SK-N-MC (cell line): ENCODE results near the gene LGMN.

ENCODE experiments used
- DNase-seq: peaks from one replicate; pipeline ENCODE4 v3.0.0-alpha.2; 2011; ENCODE audit warnings: low read depth, low spot score
- H3K27ac ChIP-seq: fragments of 200-600 bp; sonication (generic); 2 replicates; pipeline ENCODE4 v1.5.1; 2016; ENCODE audit warnings: mixed run types
- H3K36me3 ChIP-seq: fragments of 200-600 bp; sonication (generic); 2 replicates; pipeline ENCODE4 v1.6.1; 2017; ENCODE audit warnings: antibody characterized with exemption, low read length, mixed read lengths; ENCODE audit not compliant: insufficient read depth
- H3K4me3 ChIP-seq: fragments of 200-600 bp; sonication (generic); 2 replicates; pipeline ENCODE4 v1.5.1; 2016
- H3K9ac ChIP-seq: fragments of 200-600 bp; sonication (generic); 2 replicates; pipeline ENCODE4 v1.8.0; 2017; ENCODE audit warnings: mixed run types, mixed read lengths; ENCODE audit not compliant: insufficient read length
- H3K9me3 ChIP-seq: fragments of 200-600 bp; sonication (generic); 2 replicates; pipeline ENCODE4 v1.6.1; 2017; ENCODE audit warnings: low read depth, mild to moderate bottlenecking, antibody characterized with exemption, low read length, moderate library complexity, mixed read lengths
- EZH2 ChIP-seq: fragments of 200-600 bp; sonication (generic); IDR thresholded peaks from one replicate; pipeline ENCODE4 v1.6.1; 2017; ENCODE audit warnings: antibody characterized with exemption
- FOXP2 ChIP-seq: optimal IDR thresholded peaks from 2 replicates; pipeline ENCODE3; 2011; ENCODE audit warnings: mild to moderate bottlenecking, moderate library complexity; ENCODE audit not compliant: insufficient read depth; ENCODE audit errors: extremely low read length, control extremely low read depth
- POLR2AphosphoS5 ChIP-seq: IDR thresholded peaks from 2 replicates; pipeline ENCODE4 v1.6.1; 2012; ENCODE audit warnings: mild to moderate bottlenecking, low read depth, low read length, borderline replicate concordance

Gene LGMN

GRCh38 chr14:92711976-92712653, 36.3 kb downstream of the LGMN start:
- Histone ChIP-seq H3K36me3 (no peaks in the 10 kb centered on the region; the same call in 1 of the 2 replicates), H3K9ac (no peak overlapping the region), H3K27ac (no peak overlapping the region), H3K9me3 (no peaks in the 10 kb centered on the region), H3K4me3 (no peak overlapping the region)
- no peak for TF ChIP-seq FOXP2
- TF ChIP-seq EZH2, result no peak
- TF ChIP-seq POLR2AphosphoS5, result no peak
- DNase-seq, result no peak

- no peak overlapping the region for H3K9ac ChIP-seq
- H3K27ac ChIP-seq, result no peak overlapping the region
- H3K9me3 ChIP-seq, result no peaks in the 10 kb centered on the region
- no peaks in the 10 kb centered on the region; the same call in 1 of the 2 replicates for H3K36me3 ChIP-seq
- H3K4me3 ChIP-seq, result no peak overlapping the region
- DNase-seq, result no peak
- TF ChIP-seq POLR2AphosphoS5 (no peak), EZH2 (no peak), FOXP2 (no peak)
Measured at GRCh38 chr14:92710001-92710341, 38.5 kb downstream of the LGMN start.

- Histone ChIP-seq H3K9me3 (no peaks in the 10 kb centered on the region), H3K9ac (no peak overlapping the region), H3K4me3 (no peak overlapping the region), H3K36me3 (no peaks in the 10 kb centered on the region; the same call in 1 of the 2 replicates), H3K27ac (no peak overlapping the region)
- no peak for TF ChIP-seq EZH2
- no peak for TF ChIP-seq POLR2AphosphoS5
- DNase-seq, result no peak
Measured at GRCh38 chr14:92709340-92710000, 39.0 kb downstream of the LGMN start.

GRCh38 chr14:92706386-92706785, 42.0 kb downstream of the LGMN start:
- TF ChIP-seq FOXP2 (no peak), EZH2 (no peak), POLR2AphosphoS5 (no peak)
- no peak overlapping the region for H3K27ac ChIP-seq
- no peaks in the 10 kb centered on the region for H3K9me3 ChIP-seq
- no peaks in the 10 kb centered on the region; the same call in 1 of the 2 replicates for H3K36me3 ChIP-seq
- no peak for DNase-seq
- no peak overlapping the region for H3K9ac ChIP-seq
- no peak overlapping the region for H3K4me3 ChIP-seq

GRCh38 chr14:92704821-92705220, 43.6 kb downstream of the LGMN start:
- Histone ChIP-seq H3K27ac (no peak overlapping the region), H3K9ac (no peak overlapping the region), H3K36me3 (no peaks in the 10 kb centered on the region; the same call in 1 of the 2 replicates), H3K9me3 (no peaks in the 10 kb centered on the region), H3K4me3 (no peak overlapping the region)
- TF ChIP-seq EZH2, result no peak
- TF ChIP-seq POLR2AphosphoS5, result no peak
- no peak for TF ChIP-seq FOXP2
- DNase-seq, result no peak

- Histone ChIP-seq H3K36me3 (no peaks in the 10 kb centered on the region; the same call in 1 of the 2 replicates), H3K4me3 (no peak overlapping the region), H3K9ac (no peak overlapping the region), H3K27ac (no peak overlapping the region), H3K9me3 (no peaks in the 10 kb centered on the region)
- TF ChIP-seq POLR2AphosphoS5, result no peak
- TF ChIP-seq EZH2, result no peak
- no peak for DNase-seq
Measured at GRCh38 chr14:92704036-92704804, 44.2 kb downstream of the LGMN start.

GRCh38 chr14:92703516-92703915, 44.9 kb downstream of the LGMN start:
- H3K27ac ChIP-seq, result no peak overlapping the region
- no peak for DNase-seq
- no peaks in the 10 kb centered on the region; the same call in 1 of the 2 replicates for H3K36me3 ChIP-seq
- TF ChIP-seq POLR2AphosphoS5 (no peak), EZH2 (no peak), FOXP2 (no peak)
- H3K9me3 ChIP-seq, result no peaks in the 10 kb centered on the region
- H3K4me3 ChIP-seq, result no peak overlapping the region
- H3K9ac ChIP-seq, result no peak overlapping the region

GRCh38 chr14:92702441-92702918, 45.9 kb downstream of the LGMN start:
- Histone ChIP-seq H3K9ac (no peak overlapping the region), H3K27ac (no peak overlapping the region), H3K36me3 (no peaks in the 10 kb centered on the region; the same call in 1 of the 2 replicates), H3K4me3 (no peak overlapping the region), H3K9me3 (no peaks in the 10 kb centered on the region)
- no peak for DNase-seq
- TF ChIP-seq POLR2AphosphoS5 (no peak), EZH2 (no peak), FOXP2 (no peak)
